NCI-H2196 treated with DMSO at 0.1 percent for 48 hours (cell line): Measurements from ENCODE around the gene DDAH2.
"Not testable (repeated sequence)": the region's sequence is repeated elsewhere in the genome, so short reads cannot be mapped to it uniquely, and the experiment has no call there.

Experiments used
- DNase-seq: peaks from one replicate; lab custom pipeline; 2025; ENCODE audit not compliant: unreplicated experiment; lab: John Stamatoyannopoulos, UW

Gene DDAH2

GRCh38 chr6:31715022-31715958, 13.8 kb downstream of the DDAH2 start, which contains the start of gene LY6G6D:
TSS of gene LY6G6D (plus strand) at chr6:31715348. CDS start at chr6:31715356, 8 bp downstream.
- no peak for DNase-seq

GRCh38 chr6:31713991-31714684, 15.0 kb downstream of the DDAH2 start:
- no peak for DNase-seq

GRCh38 chr6:31713465-31713864, 15.6 kb downstream of the DDAH2 start:
- no peak for DNase-seq

GRCh38 chr6:31712296-31712695, 16.8 kb downstream of the DDAH2 start:
- no peak for DNase-seq

GRCh38 chr6:31711233-31711632, 17.9 kb downstream of the DDAH2 start:
- no peak for DNase-seq

GRCh38 chr6:31710523-31711219, 18.4 kb downstream of the DDAH2 start:
- no peak for DNase-seq

- not testable (repeated sequence) for DNase-seq
Observed at GRCh38 chr6:31709157-31709556, 19.9 kb downstream of the DDAH2 start.

- DNase-seq: no peak
Observed at GRCh38 chr6:31708224-31708623, 20.9 kb downstream of the DDAH2 start.

GRCh38 chr6:31707701-31708100, 21.4 kb downstream of the DDAH2 start:
- DNase-seq: no peak

- DNase-seq: no peak
Observed at GRCh38 chr6:31706599-31706998, 22.5 kb downstream of the DDAH2 start, which contains the start of gene LY6G6F. TSS of gene LY6G6F (plus strand) at chr6:31706866. CDS start at chr6:31706907, 41 bp downstream.

- DNase-seq: no peak
Observed at GRCh38 chr6:31705931-31706330, 23.2 kb downstream of the DDAH2 start.

GRCh38 chr6:31702819-31703716, 26.0 kb downstream of the DDAH2 start, which contains the start of gene ABHD16A:
TSS of gene ABHD16A (minus strand) at chr6:31703324. CDS start at chr6:31703281, 43 bp downstream.
- peak; percentile 88 for DNase-seq

- no peak for DNase-seq
Observed at GRCh38 chr6:31702405-31702818, 26.7 kb downstream of the DDAH2 start.

- DNase-seq: peak; percentile 37
Observed at GRCh38 chr6:31701666-31702404, 27.3 kb downstream of the DDAH2 start.

GRCh38 chr6:31700740-31701401, 28.2 kb downstream of the DDAH2 start:
- no peak for DNase-seq

- DNase-seq: no peak
Observed at GRCh38 chr6:31697555-31697954, 31.5 kb downstream of the DDAH2 start.

- DNase-seq: no peak
Observed at GRCh38 chr6:31693535-31693934, 35.6 kb downstream of the DDAH2 start.

- no peak for DNase-seq
Observed at GRCh38 chr6:31692886-31693285, 36.2 kb downstream of the DDAH2 start.

GRCh38 chr6:31692353-31692752, 36.7 kb downstream of the DDAH2 start:
- DNase-seq: no peak
